Keratinocyte (primary cell): Measurements from ENCODE around the gene ZBTB18. TPM values are rescaled to one million over a fixed set of nuclear protein-coding genes. Genes with fewer than 3 reads are reported as not detected.

Experiments
- DNase-seq: peaks from one replicate; pipeline ENCODE4 v3.0.0-alpha.2; 2011; ENCODE audit warnings: low read depth, missing footprints, low spot score
- FAIRE-seq: peaks from 2 replicates; lab custom pipeline; 2011; peaks lifted over from hg19 to GRCh38; lab: Jason Lieb, UNC
- H2AFZ ChIP-seq: 2 replicates; pipeline ENCODE4 v1.6.0; 2012; ENCODE audit warnings: low read length, control low read depth, inconsistent platforms; ENCODE audit not compliant: control insufficient read depth
- H3K27ac ChIP-seq: 2 replicates; pipeline ENCODE4 v1.5.1; 2011; ENCODE audit warnings: low read length; ENCODE audit not compliant: control insufficient read depth, insufficient read depth
- H3K27me3 ChIP-seq: 3 replicates; pipeline ENCODE4 v1.6.0; 2011; ENCODE audit warnings: low read length; ENCODE audit not compliant: control insufficient read depth, insufficient read depth; ENCODE audit errors: extremely low read depth
- H3K36me3 ChIP-seq, 2 experiments: 2 replicates in 1 of 2; 3 replicates in 1 of 2; pipeline ENCODE4 v1.5.1; 2011; ENCODE audit warnings: low read length in 2 of 2, mild to moderate bottlenecking in 1 of 2; ENCODE audit not compliant: control insufficient read depth in 2 of 2, insufficient read depth in 2 of 2; ENCODE audit errors: extremely low read depth in 1 of 2
- H3K4me1 ChIP-seq: 3 replicates; pipeline ENCODE4 v1.5.1; 2011; ENCODE audit warnings: low read length; ENCODE audit not compliant: control insufficient read depth, insufficient read depth; ENCODE audit errors: extremely low read depth
- H3K4me2 ChIP-seq: 3 replicates; pipeline ENCODE4 v1.6.0; 2011; ENCODE audit warnings: low read depth, low read length; ENCODE audit not compliant: control insufficient read depth, insufficient read depth; ENCODE audit errors: extremely low read depth
- H3K4me3 ChIP-seq, 3 experiments: fragments of 200-600 bp in 1 of 3; sonication (generic) in 1 of 3; 2 replicates in 2 of 3; 3 replicates in 1 of 3; pipeline ENCODE4 v1.5.1; 2011 to 2016; ENCODE audit warnings: low read length in 3 of 3, mild to moderate bottlenecking in 3 of 3, control low read depth in 2 of 3, inconsistent platforms in 1 of 3, low read depth in 1 of 3, mixed read lengths in 1 of 3, mixed run types in 1 of 3, moderate library complexity in 1 of 3; ENCODE audit not compliant: control insufficient read depth in 2 of 3, insufficient read depth in 2 of 3; ENCODE audit errors: extremely low read depth in 1 of 3
- H3K79me2 ChIP-seq: 2 replicates; pipeline ENCODE4 v1.6.0; 2012; ENCODE audit warnings: low read length; ENCODE audit not compliant: control insufficient read depth, insufficient read depth
- H3K9ac ChIP-seq: 3 replicates; pipeline ENCODE4 v1.6.0; 2011; ENCODE audit warnings: low read length; ENCODE audit not compliant: control insufficient read depth, insufficient read depth; ENCODE audit errors: extremely low read depth
- H3K9me1 ChIP-seq: 3 replicates; pipeline ENCODE4 v1.6.0; 2011; ENCODE audit warnings: low read length; ENCODE audit not compliant: control insufficient read depth, insufficient read depth; ENCODE audit errors: extremely low read depth
- H3K9me3 ChIP-seq: 2 replicates; pipeline ENCODE4 v1.5.1; 2012; ENCODE audit warnings: low read depth, low read length; ENCODE audit not compliant: control insufficient read depth
- H4K20me1 ChIP-seq: 3 replicates; pipeline ENCODE4 v1.6.0; 2011; ENCODE audit warnings: low read length; ENCODE audit not compliant: control insufficient read depth, insufficient read depth; ENCODE audit errors: extremely low read depth
- EZH2 ChIP-seq: IDR thresholded peaks from one replicate; pipeline ENCODE4 v1.6.1; 2012; ENCODE audit warnings: inconsistent platforms, mild to moderate bottlenecking, low read length, moderate library complexity
- dilution Hi-C: fragments of 300-500 bp; cut with MboI; formaldehyde crosslinking; loops from one replicate; pipeline ENCODE4 v1.7.0; 2020; ENCODE audit warnings: low sequenced_read_pairs; ENCODE audit not compliant: extremely low pct_ligation_motif_present
- polyA plus RNA-seq, 5 experiments: library from polyadenylated mRNA; depleted of rRNA in 3 of 5; stranded (reverse) in 3 of 5; stranded (forward) in 1 of 5; unstranded in 1 of 5; fragments of >200 nt; gene quantifications; 1 replicate in 1 of 5; 2 replicates in 3 of 5; 3 replicates in 1 of 5; pipeline versions ENCODE4 v1.2.1 to v1.2.3, GENCODE V29; 2011 to 2012; ENCODE audit warnings: missing spikeins in 2 of 5, low read depth in 1 of 5, low replicate concordance in 1 of 5
- TF ChIP-seq, protein P1 (sequence below), 3 experiments: IDR thresholded peaks in 1 of 3; conservative IDR thresholded peaks in 1 of 3; optimal IDR thresholded peaks in 1 of 3; 2 replicates in 2 of 3; 3 replicates in 1 of 3; pipeline versions ENCODE3 to v1.5.1; 2011; ENCODE audit warnings: low read length in 3 of 3, mild to moderate bottlenecking in 3 of 3, moderate library complexity in 2 of 3, control low read depth in 1 of 3, inconsistent platforms in 1 of 3; ENCODE audit not compliant: insufficient read depth in 2 of 3; ENCODE audit errors: extremely low read depth in 1 of 3

Gene ZBTB18
- polyA plus RNA-seq, 1 donor (not counting 4 experiments of a cell fraction or from before 2014, with no cell fraction given), result 5.8 TPM

DNA sequence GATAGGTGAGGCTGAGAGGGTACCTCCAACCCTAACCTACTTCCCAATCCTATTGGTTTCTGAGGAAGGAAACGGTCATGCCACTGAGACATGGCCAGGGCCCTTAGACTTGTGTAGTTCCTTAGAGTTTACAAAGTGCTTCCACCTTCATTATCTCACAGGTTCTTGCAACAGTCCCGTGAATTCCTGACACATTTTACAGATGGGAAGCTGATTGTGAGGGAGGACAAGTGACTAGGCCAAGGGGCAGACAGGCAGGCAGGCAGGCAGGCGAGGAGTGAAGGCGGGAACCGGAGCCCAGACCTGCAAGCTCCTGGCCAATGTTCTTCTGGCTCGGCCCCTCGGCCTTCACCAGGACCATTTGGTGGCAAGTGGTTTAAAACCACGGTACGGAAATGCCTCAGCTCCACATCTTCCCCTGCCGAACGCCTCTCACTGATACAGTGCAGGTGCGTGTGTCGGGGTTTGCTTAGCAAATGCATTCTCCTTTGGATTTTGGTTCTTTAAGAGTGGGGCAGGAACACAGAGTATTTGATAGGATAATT, 45.1 kb downstream of the ZBTB18 start:
- Histone ChIP-seq H3K27ac (no peak overlapping the region), H3K9me3 (peaks cover 4% of the 10 kb centered on the region), H3K9me1 (no peaks in the 10 kb centered on the region), H4K20me1 (no peaks in the 10 kb centered on the region), H3K4me3 (no peak overlapping the region), H2AFZ (no peak overlapping the region), H3K4me1 (no peaks in the 10 kb centered on the region), H3K27me3 (peaks cover 2% of the 10 kb centered on the region), H3K9ac (no peak overlapping the region), H3K4me2 (no peak overlapping the region), H3K79me2 (no peaks in the 10 kb centered on the region), H3K36me3 (no peaks in the 10 kb centered on the region)
- FAIRE-seq (no peak), DNase-seq (no peak)
- TF ChIP-seq EZH2, result no peak
- TF ChIP-seq, protein P1, sequence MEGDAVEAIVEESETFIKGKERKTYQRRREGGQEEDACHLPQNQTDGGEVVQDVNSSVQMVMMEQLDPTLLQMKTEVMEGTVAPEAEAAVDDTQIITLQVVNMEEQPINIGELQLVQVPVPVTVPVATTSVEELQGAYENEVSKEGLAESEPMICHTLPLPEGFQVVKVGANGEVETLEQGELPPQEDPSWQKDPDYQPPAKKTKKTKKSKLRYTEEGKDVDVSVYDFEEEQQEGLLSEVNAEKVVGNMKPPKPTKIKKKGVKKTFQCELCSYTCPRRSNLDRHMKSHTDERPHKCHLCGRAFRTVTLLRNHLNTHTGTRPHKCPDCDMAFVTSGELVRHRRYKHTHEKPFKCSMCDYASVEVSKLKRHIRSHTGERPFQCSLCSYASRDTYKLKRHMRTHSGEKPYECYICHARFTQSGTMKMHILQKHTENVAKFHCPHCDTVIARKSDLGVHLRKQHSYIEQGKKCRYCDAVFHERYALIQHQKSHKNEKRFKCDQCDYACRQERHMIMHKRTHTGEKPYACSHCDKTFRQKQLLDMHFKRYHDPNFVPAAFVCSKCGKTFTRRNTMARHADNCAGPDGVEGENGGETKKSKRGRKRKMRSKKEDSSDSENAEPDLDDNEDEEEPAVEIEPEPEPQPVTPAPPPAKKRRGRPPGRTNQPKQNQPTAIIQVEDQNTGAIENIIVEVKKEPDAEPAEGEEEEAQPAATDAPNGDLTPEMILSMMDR (optimal IDR thresholded peaks at IDR 0.05 in 1 of 3, IDR thresholded peaks at IDR 0.05 in 1 of 3, conservative IDR thresholded peaks at IDR 0.05 in 1 of 3; ENCODE audit: extremely low read depth in 1 of 3, insufficient read depth in 2 of 3, low read length in 3 of 3), result no peak
- dilution Hi-C loops, result no loop called here

DNA sequence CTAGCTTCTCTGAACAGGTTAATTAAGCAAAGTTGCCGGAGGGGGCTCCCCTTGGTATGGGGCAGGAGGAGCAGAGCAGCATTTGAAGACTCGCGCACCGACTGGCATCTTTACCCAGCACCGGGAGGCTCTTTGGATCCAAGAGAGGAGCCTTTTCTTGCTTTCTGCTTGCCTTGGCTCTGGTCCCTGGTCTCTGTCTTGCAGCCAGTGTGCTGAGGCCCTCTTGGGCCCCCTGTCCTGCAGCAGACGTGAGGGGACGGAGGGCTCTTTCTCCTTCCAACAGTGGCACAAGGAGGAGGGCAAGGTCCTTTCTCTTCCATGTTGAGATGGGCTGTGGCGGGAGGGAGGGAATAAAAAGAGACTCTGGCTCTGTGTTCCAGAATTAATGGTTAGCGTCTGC, 45.6 kb downstream of the ZBTB18 start:
- dilution Hi-C loops, result no loop called here
- no peaks in the 10 kb centered on the region for H3K79me2 ChIP-seq
- H3K4me1 ChIP-seq, result no peaks in the 10 kb centered on the region
- H3K36me3 ChIP-seq, result no peaks in the 10 kb centered on the region
- peaks cover 4% of the 10 kb centered on the region for H3K9me3 ChIP-seq
- TF ChIP-seq, protein P1 (optimal IDR thresholded peaks at IDR 0.05 in 1 of 3, IDR thresholded peaks at IDR 0.05 in 1 of 3, conservative IDR thresholded peaks at IDR 0.05 in 1 of 3; ENCODE audit: extremely low read depth in 1 of 3, insufficient read depth in 2 of 3, low read length in 3 of 3), result no peak
- TF ChIP-seq EZH2, result no peak
- no peaks in the 10 kb centered on the region for H4K20me1 ChIP-seq
- no peak for FAIRE-seq
- H3K4me3 ChIP-seq, result no peak overlapping the region
- no peaks in the 10 kb centered on the region for H3K9me1 ChIP-seq
- H3K27me3 ChIP-seq, result peaks cover 3% of the 10 kb centered on the region
- H3K4me2 ChIP-seq, result no peak overlapping the region
- no peak overlapping the region for H3K9ac ChIP-seq
- no peak overlapping the region for H2AFZ ChIP-seq
- H3K27ac ChIP-seq, result no peak overlapping the region
- DNase-seq, result no peak
